A673 (cell line): ENCODE results near the gene SLC22A15. TPM values are rescaled to one million over a fixed set of nuclear protein-coding genes. Genes with fewer than 3 reads are reported as not detected.

Experiments
- BruUV-seq: library from RNA; stranded (reverse); fragments of 400-500 nt; replicated peaks from 2 replicates; lab custom pipeline; 2021; lab: Mats Ljungman, UMichigan
- CTCF ChIA-PET: fragments of 300-600 bp; sonication (Branson Sonifier 250); formaldehyde crosslinking; loops from one replicate; lab custom pipeline; 2022; ENCODE audit warnings: antibody characterized with exemption; lab: Charles Lee
- POLR2A ChIA-PET: fragments of 300-600 bp; sonication (Branson Sonifier 250); formaldehyde crosslinking; loops from one replicate; lab custom pipeline; 2022; ENCODE audit warnings: antibody characterized with exemption; ENCODE audit not compliant: low non-redundant PET; lab: Charles Lee
- DNase-seq: peaks from one replicate; pipeline ENCODE4 v3.0.0-alpha.2; 2015; ENCODE audit warnings: low spot score
- H3K27ac ChIP-seq: fragments of 200-600 bp; sonication (generic); 2 replicates; pipeline ENCODE4 v1.5.1; 2016; ENCODE audit warnings: mixed run types, low read depth, mild to moderate bottlenecking, mixed read lengths, antibody characterized with exemption, low read length; ENCODE audit not compliant: poor library complexity, severe bottlenecking
- H3K27me3 ChIP-seq: fragments of 200-600 bp; sonication (generic); replicated peaks from 2 replicates; pipeline ENCODE4 v1.6.1; 2017; ENCODE audit warnings: mixed run types, low read depth, mild to moderate bottlenecking, mixed read lengths, antibody characterized with exemption, low read length; ENCODE audit not compliant: insufficient read depth, poor library complexity
- H3K36me3 ChIP-seq: fragments of 200-600 bp; sonication (generic); 2 replicates; pipeline ENCODE4 v1.6.1; 2016; ENCODE audit warnings: mixed run types, mild to moderate bottlenecking, mixed read lengths, antibody characterized with exemption, low read length; ENCODE audit not compliant: insufficient read depth, poor library complexity, severe bottlenecking
- H3K4me1 ChIP-seq: fragments of 200-600 bp; sonication (generic); 2 replicates; pipeline ENCODE4 v1.6.1; 2017; ENCODE audit warnings: mixed run types, mild to moderate bottlenecking, mixed read lengths, antibody characterized with exemption, low read length; ENCODE audit not compliant: insufficient read depth, poor library complexity, severe bottlenecking
- H3K4me3 ChIP-seq: fragments of 200-600 bp; sonication (generic); 2 replicates; pipeline ENCODE4 v1.5.1; 2016; ENCODE audit warnings: low read depth, mixed run types, mild to moderate bottlenecking, mixed read lengths, low read length; ENCODE audit not compliant: poor library complexity, severe bottlenecking
- H3K9me3 ChIP-seq: fragments of 200-600 bp; sonication (generic); 2 replicates; pipeline ENCODE4 v1.6.1; 2016; ENCODE audit warnings: mixed run types, low read depth, mild to moderate bottlenecking, mixed read lengths, antibody characterized with exemption, low read length; ENCODE audit not compliant: poor library complexity, severe bottlenecking
- EZH2 ChIP-seq: fragments of 200-600 bp; sonication (generic); IDR thresholded peaks from 2 replicates; pipeline ENCODE4 v1.6.1; 2017; ENCODE audit warnings: borderline replicate concordance, low read depth, mild to moderate bottlenecking, mixed read lengths, antibody characterized with exemption, low read length; ENCODE audit not compliant: poor library complexity, severe bottlenecking
- intact Hi-C: fragments of 100-400 bp; cut with micrococcal nuclease; formaldehyde crosslinking; loops from one replicate; pipeline ENCODE4 v1.10.0; 2022; ENCODE audit not compliant: unreplicated experiment
- total RNA-seq: library from RNA; stranded (reverse); gene quantifications from 2 replicates; pipeline ENCODE4 v1.2.3, GENCODE V29; 2021
- TF ChIP-seq, protein P1 (sequence below): fragments of 300-800, 200-600 bp; sonication (generic); conservative IDR thresholded peaks from 2 replicates; pipeline ENCODE4 v1.5.1; 2017; ENCODE audit warnings: low read depth, mild to moderate bottlenecking, antibody characterized with exemption, low read length, moderate library complexity, mixed read lengths

SLC22A15 gene
- total RNA-seq, 1 experiment from 2014 or later = 0.39 TPM

- intact Hi-C loops = no loop called here
- BruUV-seq = no TSS peak
- POLR2A ChIA-PET = no interaction called here
Observed at GRCh38 chr1:115949156-115949555, 27.2 kb upstream of the SLC22A15 start.

GRCh38 chr1:115951560-115951959, 24.8 kb upstream of the SLC22A15 start:
- TF ChIP-seq, protein P1, sequence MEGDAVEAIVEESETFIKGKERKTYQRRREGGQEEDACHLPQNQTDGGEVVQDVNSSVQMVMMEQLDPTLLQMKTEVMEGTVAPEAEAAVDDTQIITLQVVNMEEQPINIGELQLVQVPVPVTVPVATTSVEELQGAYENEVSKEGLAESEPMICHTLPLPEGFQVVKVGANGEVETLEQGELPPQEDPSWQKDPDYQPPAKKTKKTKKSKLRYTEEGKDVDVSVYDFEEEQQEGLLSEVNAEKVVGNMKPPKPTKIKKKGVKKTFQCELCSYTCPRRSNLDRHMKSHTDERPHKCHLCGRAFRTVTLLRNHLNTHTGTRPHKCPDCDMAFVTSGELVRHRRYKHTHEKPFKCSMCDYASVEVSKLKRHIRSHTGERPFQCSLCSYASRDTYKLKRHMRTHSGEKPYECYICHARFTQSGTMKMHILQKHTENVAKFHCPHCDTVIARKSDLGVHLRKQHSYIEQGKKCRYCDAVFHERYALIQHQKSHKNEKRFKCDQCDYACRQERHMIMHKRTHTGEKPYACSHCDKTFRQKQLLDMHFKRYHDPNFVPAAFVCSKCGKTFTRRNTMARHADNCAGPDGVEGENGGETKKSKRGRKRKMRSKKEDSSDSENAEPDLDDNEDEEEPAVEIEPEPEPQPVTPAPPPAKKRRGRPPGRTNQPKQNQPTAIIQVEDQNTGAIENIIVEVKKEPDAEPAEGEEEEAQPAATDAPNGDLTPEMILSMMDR = no peak
- TF ChIP-seq EZH2 = no peak
- Histone ChIP-seq H3K27ac (no peak overlapping the region), H3K4me3 (no peak overlapping the region), H3K27me3 (no peaks in the 10 kb centered on the region), H3K36me3 (no peaks in the 10 kb centered on the region), H3K4me1 (no peaks in the 10 kb centered on the region), H3K9me3 (no peaks in the 10 kb centered on the region)
- ChIA-PET CTCF (no interaction called here), POLR2A (no interaction called here)
- DNase-seq = no peak
- no TSS peak for BruUV-seq
- intact Hi-C loops = no loop called here

More at GRCh38 chr1:115949156-115949555, 27.2 kb upstream of the SLC22A15 start:
- Histone ChIP-seq H3K27ac (no peak overlapping the region), H3K36me3 (no peaks in the 10 kb centered on the region), H3K4me1 (no peaks in the 10 kb centered on the region), H3K4me3 (no peak overlapping the region), H3K27me3 (no peaks in the 10 kb centered on the region), H3K9me3 (no peaks in the 10 kb centered on the region)
- TF ChIP-seq EZH2 = no peak
- TF ChIP-seq, protein P1 = no peak
- CTCF ChIA-PET = no interaction called here
- no peak for DNase-seq

GRCh38 chr1:115952547-115952946, 23.8 kb upstream of the SLC22A15 start:
- no TSS peak for BruUV-seq
- Histone ChIP-seq H3K36me3 (no peaks in the 10 kb centered on the region), H3K4me3 (no peak overlapping the region), H3K27me3 (peaks cover 4% of the 10 kb centered on the region), H3K4me1 (no peaks in the 10 kb centered on the region), H3K9me3 (no peaks in the 10 kb centered on the region), H3K27ac (no peak overlapping the region)
- DNase-seq = no peak
- TF ChIP-seq, protein P1 = no peak
- TF ChIP-seq EZH2 = no peak
- CTCF ChIA-PET = no interaction called here
- intact Hi-C loops = no loop called here
- POLR2A ChIA-PET = interaction anchor here (0.6 kb wide), 1 partner anchor 48 kb away, joined by 3 read pairs; no protein-coding TSS in a partner anchor
